Activated T-cell treated with anti-CD3 and anti-CD28 coated beads, Interleukin-2, amount 50 U/mL, for 24 hours (primary cell): ENCODE data around the gene PAK2.

Source experiments
- DNase-seq: peaks from one replicate; pipeline ENCODE4 v3.0.0-alpha.2; 2020
- H3K27ac Mint-ChIP-seq: 2 replicates; pipeline ENCODE4 v1.8.0; 2020; ENCODE audit warnings: mild to moderate bottlenecking, mixed read lengths
- H3K27me3 Mint-ChIP-seq: 2 replicates; pipeline ENCODE4 v1.8.0; 2020; ENCODE audit warnings: mixed read lengths
- H3K36me3 Mint-ChIP-seq: 2 replicates; pipeline ENCODE4 v1.8.0; 2020; ENCODE audit warnings: low read depth, mixed read lengths
- H3K4me1 Mint-ChIP-seq: 2 replicates; pipeline ENCODE4 v1.8.0; 2020; ENCODE audit warnings: low read depth, mixed read lengths
- H3K4me3 Mint-ChIP-seq: 2 replicates; pipeline ENCODE4 v1.8.0; 2020; ENCODE audit warnings: mild to moderate bottlenecking, moderate library complexity, mixed read lengths
- H3K9me3 Mint-ChIP-seq: 2 replicates; pipeline ENCODE4 v1.8.0; 2020; ENCODE audit warnings: mixed read lengths

Gene PAK2

GRCh38 chr3:196739671-196740480 is at the start of gene PAK2:
PAK2 (plus strand) TSS chr3:196739857; CDS start chr3:196782647, 42,790 bp downstream.
- Mint-ChIP-seq H3K27me3 (no peaks in the 10 kb centered on the region), H3K36me3 (peaks cover 39% of the 10 kb centered on the region), H3K9me3 (no peaks in the 10 kb centered on the region), H3K4me3 (peak within 1 kb of the TSS; percentile 96), H3K27ac (peak within 1 kb of the TSS; percentile 98), H3K4me1 (peaks cover 28% of the 10 kb centered on the region)
- DNase-seq = peak; percentile 92

DNA sequence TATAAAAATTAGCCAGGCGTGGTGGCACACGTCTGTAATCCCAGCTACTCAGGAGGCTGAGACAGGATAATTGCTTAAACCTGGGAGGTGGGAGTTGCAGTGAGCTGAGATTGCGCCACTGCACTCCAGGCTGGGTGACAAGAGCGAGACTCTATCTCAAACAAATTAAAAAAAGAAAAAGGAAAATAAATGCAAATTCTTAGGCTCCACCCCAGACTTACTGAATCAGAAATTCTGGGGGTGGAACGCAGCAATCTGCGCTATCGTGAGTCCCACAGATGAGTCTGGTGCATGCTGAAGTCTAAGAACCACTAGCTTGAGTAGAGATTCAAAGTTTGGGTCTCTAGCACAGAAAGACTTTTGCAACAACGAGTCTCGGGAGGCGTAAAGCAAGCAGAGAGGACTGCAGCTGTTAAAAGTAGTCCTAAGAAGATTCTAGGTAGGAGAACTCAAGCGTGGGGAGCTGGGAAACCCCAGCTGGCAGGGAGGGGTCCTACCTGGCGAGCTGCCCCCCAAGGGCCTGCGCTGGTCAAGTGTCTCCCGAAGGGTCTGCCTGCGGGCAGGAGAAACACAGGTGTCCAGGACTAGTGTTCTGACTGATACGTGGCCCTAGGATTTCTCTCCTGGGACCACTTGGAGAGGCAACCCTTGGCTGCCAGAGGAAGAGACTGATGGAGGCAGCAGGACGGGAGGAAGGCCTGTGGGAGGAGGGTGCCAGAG is 49.6 kb upstream of the PAK2 start:
- Mint-ChIP-seq H3K27ac (no peak overlapping the region), H3K4me1 (peaks cover 1% of the 10 kb centered on the region), H3K36me3 (no peaks in the 10 kb centered on the region), H3K4me3 (no peak overlapping the region), H3K9me3 (no peaks in the 10 kb centered on the region), H3K27me3 (no peaks in the 10 kb centered on the region)
- no peak for DNase-seq

- DNase-seq = no peak
- H3K27me3 Mint-ChIP-seq = no peaks in the 10 kb centered on the region
- H3K9me3 Mint-ChIP-seq = no peaks in the 10 kb centered on the region
- H3K27ac Mint-ChIP-seq = no peak overlapping the region
- no peak overlapping the region for H3K4me3 Mint-ChIP-seq
- H3K36me3 Mint-ChIP-seq = no peaks in the 10 kb centered on the region
- H3K4me1 Mint-ChIP-seq = no peaks in the 10 kb centered on the region
Observed at GRCh38 chr3:196691386-196691785, 48.3 kb upstream of the PAK2 start.

DNA sequence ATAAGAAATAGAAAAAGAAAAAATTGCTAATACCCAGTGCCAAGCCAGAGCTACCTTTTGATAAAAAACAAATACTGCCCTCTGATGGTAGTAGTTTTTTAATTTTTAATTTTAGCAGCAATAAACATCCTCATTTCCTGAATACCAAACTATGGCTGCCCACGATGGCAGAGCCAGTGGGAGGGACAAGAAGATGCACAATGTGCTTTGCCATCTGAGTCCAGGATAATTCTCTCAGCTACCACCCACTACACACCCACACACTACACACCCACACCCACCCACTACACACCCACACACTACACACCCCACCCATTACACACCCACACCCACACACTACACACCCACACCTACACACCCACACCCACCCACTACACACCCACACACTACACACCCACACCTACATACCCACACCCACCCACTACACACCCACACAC is 45.4 kb upstream of the PAK2 start:
- H3K9me3 Mint-ChIP-seq = no peaks in the 10 kb centered on the region
- H3K4me1 Mint-ChIP-seq = no peaks in the 10 kb centered on the region
- DNase-seq = peak; percentile 41
- peak overlapping the region; percentile 66 for H3K27ac Mint-ChIP-seq
- no peaks in the 10 kb centered on the region for H3K27me3 Mint-ChIP-seq
- H3K36me3 Mint-ChIP-seq = no peaks in the 10 kb centered on the region
- no peak overlapping the region for H3K4me3 Mint-ChIP-seq

GRCh38 chr3:196694941-196695848 is 44.5 kb upstream of the PAK2 start:
- DNase-seq = peak; percentile 47
- Mint-ChIP-seq H3K27me3 (no peaks in the 10 kb centered on the region), H3K27ac (peak overlapping the region; percentile 89), H3K9me3 (no peaks in the 10 kb centered on the region), H3K4me3 (peak overlapping the region; percentile 53), H3K4me1 (no peaks in the 10 kb centered on the region), H3K36me3 (no peaks in the 10 kb centered on the region)

DNA sequence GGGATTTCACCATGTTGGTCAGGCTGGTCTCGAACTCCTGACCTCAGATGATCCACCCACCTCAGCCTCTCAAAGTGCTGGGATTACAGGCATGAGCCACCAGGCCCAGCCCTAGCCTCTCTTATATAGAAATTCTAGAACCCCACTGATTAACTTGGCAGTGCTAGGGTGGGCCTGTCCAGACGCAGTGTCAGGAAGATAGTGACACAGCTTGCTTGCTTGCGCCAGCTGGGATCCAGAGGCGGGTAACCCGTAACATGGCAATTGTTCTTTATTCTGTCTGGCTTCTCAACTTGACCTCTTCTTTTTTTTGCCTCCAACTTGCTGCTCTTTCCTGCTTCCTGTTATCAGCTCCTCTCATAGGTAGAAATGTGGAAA is 43.8 kb upstream of the PAK2 start:
- H3K9me3 Mint-ChIP-seq = no peaks in the 10 kb centered on the region
- H3K27ac Mint-ChIP-seq = peak overlapping the region; percentile 89
- H3K36me3 Mint-ChIP-seq = no peaks in the 10 kb centered on the region
- H3K4me3 Mint-ChIP-seq = peak overlapping the region; percentile 53
- H3K27me3 Mint-ChIP-seq = no peaks in the 10 kb centered on the region
- no peak for DNase-seq
- no peaks in the 10 kb centered on the region for H3K4me1 Mint-ChIP-seq

DNA sequence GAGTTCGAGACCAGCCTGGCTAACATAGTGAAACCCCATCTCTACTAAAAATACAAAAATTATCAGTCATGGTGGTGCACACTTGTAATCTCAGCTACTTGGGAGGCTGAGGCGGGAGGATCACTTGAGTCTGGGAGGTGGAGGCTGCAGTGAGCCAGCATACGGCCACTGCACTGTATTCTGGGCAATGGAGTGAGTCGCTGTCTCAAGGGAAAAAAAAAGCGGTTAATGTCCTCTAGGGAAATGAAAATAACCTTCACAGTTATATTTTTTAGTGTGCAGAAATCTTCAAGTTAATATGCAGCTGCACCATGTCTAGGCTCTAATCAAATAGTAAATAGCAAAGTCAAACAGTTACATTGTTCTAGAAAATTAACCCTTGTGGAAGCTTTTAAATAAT is 42.4 kb upstream of the PAK2 start:
- Mint-ChIP-seq H3K27me3 (no peaks in the 10 kb centered on the region), H3K9me3 (no peaks in the 10 kb centered on the region), H3K4me1 (no peaks in the 10 kb centered on the region), H3K36me3 (no peaks in the 10 kb centered on the region), H3K27ac (no peak overlapping the region), H3K4me3 (no peak overlapping the region)
- DNase-seq = no peak

- Mint-ChIP-seq H3K27me3 (no peaks in the 10 kb centered on the region), H3K4me3 (no peak overlapping the region), H3K4me1 (no peaks in the 10 kb centered on the region), H3K27ac (no peak overlapping the region), H3K9me3 (no peaks in the 10 kb centered on the region), H3K36me3 (no peaks in the 10 kb centered on the region)
- no peak for DNase-seq
Observed at GRCh38 chr3:196699749-196700148, 39.9 kb upstream of the PAK2 start.

- Mint-ChIP-seq H3K9me3 (no peaks in the 10 kb centered on the region), H3K36me3 (no peaks in the 10 kb centered on the region), H3K27ac (no peak overlapping the region), H3K27me3 (no peaks in the 10 kb centered on the region), H3K4me3 (no peak overlapping the region), H3K4me1 (no peaks in the 10 kb centered on the region)
- no peak for DNase-seq
Observed at GRCh38 chr3:196700801-196701200, 38.9 kb upstream of the PAK2 start.

DNA sequence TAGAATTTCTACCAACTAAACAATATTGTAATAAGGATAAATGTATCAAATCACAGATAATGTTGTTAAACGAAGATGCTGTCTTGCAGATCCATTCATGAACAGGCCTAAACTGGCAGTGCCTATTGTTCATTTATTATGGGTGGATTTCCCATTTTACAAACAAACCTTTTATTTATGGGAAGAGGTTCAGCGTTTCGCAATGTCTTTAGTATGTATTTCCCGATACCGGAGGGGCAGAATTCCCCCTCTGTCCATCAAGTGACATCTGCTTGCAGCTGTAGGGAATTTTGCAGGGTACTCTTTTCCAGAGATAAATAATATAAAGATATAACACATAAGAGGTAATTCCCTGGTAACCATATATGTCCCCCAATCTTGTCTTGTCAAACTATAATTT is 33.3 kb upstream of the PAK2 start:
- no peak for DNase-seq
- Mint-ChIP-seq H3K27me3 (no peaks in the 10 kb centered on the region), H3K27ac (no peak overlapping the region), H3K9me3 (no peaks in the 10 kb centered on the region), H3K4me3 (no peak overlapping the region), H3K4me1 (peaks cover 17% of the 10 kb centered on the region), H3K36me3 (peaks cover 7% of the 10 kb centered on the region)

GRCh38 chr3:196706731-196707130 is 32.9 kb upstream of the PAK2 start:
- Mint-ChIP-seq H3K4me3 (no peak overlapping the region), H3K36me3 (peaks cover 9% of the 10 kb centered on the region), H3K27me3 (no peaks in the 10 kb centered on the region), H3K4me1 (peaks cover 21% of the 10 kb centered on the region), H3K9me3 (no peaks in the 10 kb centered on the region), H3K27ac (no peak overlapping the region)
- no peak for DNase-seq

DNA sequence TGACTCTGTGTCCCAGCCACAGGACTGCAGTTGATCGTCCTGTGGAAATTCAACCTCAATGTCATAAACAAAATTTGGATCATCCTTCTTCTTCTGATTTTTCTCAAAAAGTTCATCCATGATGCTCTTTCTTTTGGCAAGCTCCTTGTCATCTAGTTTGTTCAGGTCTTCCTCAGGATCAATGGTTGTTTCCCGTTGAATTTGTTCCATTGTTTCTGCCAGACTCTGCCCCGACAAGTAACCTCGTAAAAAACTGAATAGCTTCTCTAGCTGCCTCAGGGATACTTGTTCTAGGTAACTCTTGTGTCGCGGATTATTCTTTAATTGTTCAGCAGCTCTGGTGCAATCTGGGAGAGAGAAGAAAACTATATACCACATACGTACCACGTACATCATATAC is 32.1 kb upstream of the PAK2 start:
- Mint-ChIP-seq H3K9me3 (no peaks in the 10 kb centered on the region), H3K36me3 (peaks cover 10% of the 10 kb centered on the region), H3K27ac (no peak overlapping the region), H3K4me3 (no peak overlapping the region), H3K27me3 (no peaks in the 10 kb centered on the region), H3K4me1 (peaks cover 22% of the 10 kb centered on the region)
- no peak for DNase-seq

GRCh38 chr3:196708467-196708866 is 31.2 kb upstream of the PAK2 start:
- H3K36me3 Mint-ChIP-seq = peaks cover 16% of the 10 kb centered on the region
- no peak overlapping the region for H3K27ac Mint-ChIP-seq
- DNase-seq = no peak
- peaks cover 28% of the 10 kb centered on the region for H3K4me1 Mint-ChIP-seq
- no peaks in the 10 kb centered on the region for H3K27me3 Mint-ChIP-seq
- H3K9me3 Mint-ChIP-seq = no peaks in the 10 kb centered on the region
- H3K4me3 Mint-ChIP-seq = no peak overlapping the region

DNA sequence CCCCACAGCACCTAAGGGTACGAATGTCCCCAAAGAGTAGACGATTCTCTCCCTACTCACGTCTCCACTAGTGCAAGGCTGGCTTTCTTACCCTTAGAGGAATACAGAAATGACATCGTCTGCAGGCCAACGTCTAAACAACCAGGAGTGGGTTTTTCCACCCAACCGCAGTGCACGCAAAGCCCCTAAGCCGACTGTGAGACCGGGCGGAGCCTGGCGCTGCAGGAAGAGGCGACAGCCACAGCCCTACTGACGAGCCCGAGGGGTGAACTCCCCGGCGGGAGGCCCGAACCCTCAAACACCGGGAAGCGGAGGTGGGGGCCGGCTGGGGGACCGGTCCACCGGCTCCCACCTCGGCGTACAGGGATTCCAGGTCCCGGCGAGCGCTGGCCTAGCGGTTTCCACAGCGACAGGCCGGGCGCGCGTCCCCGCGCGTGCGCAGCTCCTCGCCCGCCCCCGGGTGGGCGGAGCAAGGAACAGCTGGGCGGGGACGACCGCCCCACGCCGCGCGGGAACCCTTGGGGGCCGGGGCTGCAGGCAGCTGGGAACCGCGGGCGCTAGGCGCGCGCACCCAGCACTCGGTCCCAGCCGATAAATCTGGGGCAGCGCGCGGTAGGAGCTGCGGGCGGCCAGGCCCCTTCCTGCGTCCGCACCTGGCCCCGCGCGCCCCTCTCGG is 27.7 kb upstream of the PAK2 start, which contains the start of the genes CEP19 and PIGX:
TSS of gene CEP19 (minus strand) at position 413 of the 676 bp plus-strand sequence. CDS start 3,593 bp downstream, outside the sequence.
TSS of gene PIGX (plus strand) at position 540 of the 676 bp plus-strand sequence.
- Mint-ChIP-seq H3K4me3 (peak within 1 kb of the TSS; percentile 86), H3K4me1 (peaks cover 41% of the 10 kb centered on the region), H3K36me3 (peaks cover 26% of the 10 kb centered on the region), H3K9me3 (no peaks in the 10 kb centered on the region), H3K27ac (peak within 1 kb of the TSS; percentile 93), H3K27me3 (no peaks in the 10 kb centered on the region)
- peak; percentile 94 for DNase-seq
